ENCODE results near the gene DCTD.
"Not testable (repeated sequence)": the region's sequence is repeated elsewhere in the genome, so short reads cannot be mapped to it uniquely, and the experiment has no call there.

The DCTD gene

DNA sequence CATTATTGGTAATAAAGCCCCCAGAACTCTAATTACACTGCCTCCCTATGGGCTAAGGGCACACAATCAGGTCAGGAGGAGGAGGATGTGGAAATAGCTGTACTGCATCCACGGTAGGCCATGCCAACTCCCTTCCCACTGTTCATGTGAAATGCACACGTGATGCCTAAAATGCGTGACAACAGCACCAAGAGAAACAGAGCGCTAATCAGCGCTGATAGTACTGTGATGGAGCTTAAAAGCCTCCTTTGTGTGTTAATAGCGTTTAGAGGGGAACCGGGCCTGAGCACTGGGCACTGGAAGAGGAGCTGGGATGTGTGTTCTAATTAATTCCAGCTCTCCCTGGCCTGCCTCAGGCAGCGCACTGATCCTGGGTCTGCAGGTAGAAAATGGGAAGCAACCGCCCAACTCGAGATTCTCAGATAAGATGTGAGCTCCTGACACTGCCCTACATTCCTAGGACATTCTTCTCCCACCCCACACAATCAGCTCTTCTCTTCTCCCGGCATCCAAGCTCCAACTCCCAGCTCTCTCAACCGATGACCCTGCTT, 12.9 kb downstream of the DCTD start:
- no peak overlapping the region for H3K4me3 ChIP-seq (ENCODE audit: low read depth, low read length)
- no peak for DNase-seq (ENCODE audit: low read depth)
- TF ChIP-seq, protein P1, sequence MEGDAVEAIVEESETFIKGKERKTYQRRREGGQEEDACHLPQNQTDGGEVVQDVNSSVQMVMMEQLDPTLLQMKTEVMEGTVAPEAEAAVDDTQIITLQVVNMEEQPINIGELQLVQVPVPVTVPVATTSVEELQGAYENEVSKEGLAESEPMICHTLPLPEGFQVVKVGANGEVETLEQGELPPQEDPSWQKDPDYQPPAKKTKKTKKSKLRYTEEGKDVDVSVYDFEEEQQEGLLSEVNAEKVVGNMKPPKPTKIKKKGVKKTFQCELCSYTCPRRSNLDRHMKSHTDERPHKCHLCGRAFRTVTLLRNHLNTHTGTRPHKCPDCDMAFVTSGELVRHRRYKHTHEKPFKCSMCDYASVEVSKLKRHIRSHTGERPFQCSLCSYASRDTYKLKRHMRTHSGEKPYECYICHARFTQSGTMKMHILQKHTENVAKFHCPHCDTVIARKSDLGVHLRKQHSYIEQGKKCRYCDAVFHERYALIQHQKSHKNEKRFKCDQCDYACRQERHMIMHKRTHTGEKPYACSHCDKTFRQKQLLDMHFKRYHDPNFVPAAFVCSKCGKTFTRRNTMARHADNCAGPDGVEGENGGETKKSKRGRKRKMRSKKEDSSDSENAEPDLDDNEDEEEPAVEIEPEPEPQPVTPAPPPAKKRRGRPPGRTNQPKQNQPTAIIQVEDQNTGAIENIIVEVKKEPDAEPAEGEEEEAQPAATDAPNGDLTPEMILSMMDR (conservative IDR thresholded peaks at IDR 0.05; ENCODE audit: low read depth, low read length): no peak

DNA sequence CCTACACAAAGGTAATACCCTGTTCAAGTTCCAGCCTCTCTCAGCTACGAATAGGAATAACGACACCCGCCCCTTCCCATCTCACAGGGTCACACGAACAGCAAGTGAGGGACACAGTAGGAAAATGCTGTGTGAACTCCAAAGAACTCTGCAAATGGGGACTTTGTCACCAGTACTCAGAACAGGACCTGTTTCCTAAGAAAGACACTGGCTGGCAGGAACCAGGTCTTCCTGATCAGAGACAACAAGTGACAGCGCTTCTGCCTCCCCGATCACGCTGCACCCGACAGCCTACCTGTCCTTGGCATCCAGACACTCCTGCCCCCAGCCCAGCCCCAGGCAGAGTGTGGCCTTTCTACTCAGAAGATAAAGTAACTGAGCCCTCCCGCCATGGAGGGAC, 14.2 kb downstream of the DCTD start:
- H3K4me3 ChIP-seq (ENCODE audit: low read depth, low read length): no peak overlapping the region
- TF ChIP-seq, protein P1 (conservative IDR thresholded peaks at IDR 0.05; ENCODE audit: low read depth, low read length): no peak
- no peak for DNase-seq (ENCODE audit: low read depth)

DNA sequence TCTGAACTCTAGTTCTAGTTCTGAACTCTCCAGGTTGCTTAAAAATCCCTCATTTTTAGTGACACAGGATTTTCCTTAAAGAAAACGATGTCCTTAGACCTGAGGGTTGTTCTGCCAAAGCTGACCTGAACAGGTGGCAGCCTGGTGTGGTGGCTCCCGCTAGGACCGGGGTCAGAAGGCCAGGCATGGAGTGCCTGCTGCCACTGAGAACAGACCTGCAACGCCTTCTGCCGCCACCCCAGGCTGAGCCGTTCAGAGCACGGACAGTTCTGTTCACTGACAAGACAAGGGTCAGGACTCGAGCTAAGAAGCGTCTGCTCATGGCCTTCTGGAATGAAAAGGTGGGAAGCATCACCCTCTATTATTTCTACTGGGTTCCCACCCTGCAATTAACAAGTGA, 15.8 kb downstream of the DCTD start:
- TF ChIP-seq, protein P1 (conservative IDR thresholded peaks at IDR 0.05; ENCODE audit: low read depth, low read length): no peak
- no peak for DNase-seq (ENCODE audit: low read depth)
- no peak overlapping the region for H3K4me3 ChIP-seq (ENCODE audit: low read depth, low read length)

DNA sequence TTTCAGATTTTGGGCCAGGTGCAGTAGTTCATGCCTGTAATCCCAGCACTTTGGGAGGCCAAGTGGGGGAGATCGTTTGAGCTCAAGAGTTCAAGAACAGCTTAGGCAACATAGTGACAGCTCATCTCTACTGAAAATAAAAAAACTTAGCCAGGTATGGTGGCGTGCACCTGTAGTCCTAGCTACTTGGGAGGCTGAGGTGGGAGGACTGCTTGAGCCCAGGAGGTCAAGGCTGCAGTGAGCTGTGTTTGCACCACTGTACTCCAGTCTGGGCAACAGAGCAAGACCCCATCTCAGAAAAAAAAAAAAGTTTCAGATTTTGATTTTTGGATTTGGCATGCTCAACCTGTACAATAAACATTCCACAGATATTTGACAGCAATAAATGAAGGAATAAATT, 17.2 kb downstream of the DCTD start:
- not testable (repeated sequence) for DNase-seq (ENCODE audit: low read depth); H3K4me3 ChIP-seq (ENCODE audit: low read depth, low read length)

DNA sequence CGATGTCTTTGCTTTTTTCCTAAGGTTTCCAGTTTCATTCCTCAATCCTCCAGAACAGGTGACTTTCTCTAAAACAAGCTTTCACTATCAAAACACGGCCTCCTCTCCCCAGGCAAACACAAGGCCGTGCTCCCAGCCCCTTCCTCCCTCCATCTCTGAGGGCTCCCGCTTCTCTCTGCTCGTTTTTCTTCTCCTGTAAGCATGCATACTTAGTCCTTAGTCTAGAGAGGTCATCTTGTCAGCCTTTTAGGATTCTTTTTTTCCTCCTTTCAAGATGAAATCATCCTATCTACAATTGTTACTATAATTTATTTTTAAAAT, 18.7 kb downstream of the DCTD start:
- no peak overlapping the region for H3K4me3 ChIP-seq (ENCODE audit: low read depth, low read length)
- no peak for DNase-seq (ENCODE audit: low read depth)
- TF ChIP-seq, protein P1 (conservative IDR thresholded peaks at IDR 0.05; ENCODE audit: low read depth, low read length): no peak

DNA sequence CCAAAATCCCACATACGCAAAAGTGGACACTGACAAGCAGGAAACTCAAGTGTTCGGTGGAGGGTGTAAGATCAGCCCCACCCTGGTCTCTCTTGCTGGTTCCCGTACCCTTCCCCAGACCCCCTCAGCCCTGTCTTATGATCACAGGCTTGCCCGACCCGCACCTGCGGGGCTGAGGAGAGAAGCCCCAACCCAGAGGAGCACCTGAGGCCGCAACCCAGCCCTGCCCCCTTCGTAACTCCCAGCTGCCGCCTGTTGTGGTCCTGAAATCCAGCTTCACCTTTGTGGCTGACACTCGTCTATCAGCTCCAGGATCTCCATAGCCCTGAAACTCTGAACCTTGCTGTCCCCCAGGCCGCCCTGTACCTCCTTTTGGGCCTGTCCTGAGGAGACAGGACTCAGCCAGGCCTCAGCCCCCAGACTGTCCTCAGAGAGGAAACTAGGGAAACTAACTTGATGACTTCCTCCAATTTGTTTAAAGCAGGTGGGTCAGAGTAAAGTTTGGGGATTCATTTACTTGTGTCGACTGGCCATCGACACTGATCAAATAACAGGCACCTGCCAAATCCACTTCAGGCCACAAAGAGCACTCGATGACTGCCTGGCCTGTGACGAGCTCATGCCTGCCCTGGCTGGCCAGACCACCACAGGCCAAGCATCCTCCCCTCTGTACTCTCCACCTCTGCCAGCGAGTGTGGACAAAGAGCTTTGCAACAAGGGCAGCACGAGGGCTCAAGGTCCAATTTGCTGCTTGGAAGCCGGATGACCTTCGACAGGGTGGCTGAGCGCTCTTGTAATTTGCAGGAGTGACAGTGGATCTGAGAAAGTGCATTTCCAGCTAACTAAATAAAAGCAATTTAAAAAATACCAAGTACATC, 19.3 kb downstream of the DCTD start:
- TF ChIP-seq, protein P1 (conservative IDR thresholded peaks at IDR 0.05; ENCODE audit: low read depth, low read length): no peak
- no peak overlapping the region for H3K4me3 ChIP-seq (ENCODE audit: low read depth, low read length)
- no peak for DNase-seq (ENCODE audit: low read depth)

DNA sequence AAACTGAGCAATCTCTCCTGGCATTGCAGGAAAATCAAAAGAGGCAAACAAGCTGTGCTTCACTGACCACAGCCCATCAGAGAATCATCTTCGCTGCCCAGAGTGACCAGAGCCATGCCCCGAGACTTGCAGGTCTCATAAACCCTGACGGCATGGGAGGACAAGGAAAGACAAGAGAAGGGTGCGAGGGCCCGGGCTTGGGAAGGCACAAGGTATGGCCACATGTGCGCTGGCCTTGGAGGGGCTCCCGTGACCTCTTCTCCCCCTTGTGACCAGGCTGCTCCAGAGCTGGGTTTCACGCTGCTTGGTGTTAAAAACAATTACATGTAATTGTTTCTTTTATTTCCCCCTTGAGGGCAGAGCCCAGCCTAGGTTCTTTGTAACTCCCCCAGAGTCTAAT, 20.8 kb downstream of the DCTD start:
- no peak overlapping the region for H3K4me3 ChIP-seq (ENCODE audit: low read depth, low read length)
- TF ChIP-seq, protein P1 (conservative IDR thresholded peaks at IDR 0.05; ENCODE audit: low read depth, low read length): no peak
- no peak for DNase-seq (ENCODE audit: low read depth)
